Measurements from ENCODE around the gene GABRQ.
"Not testable (repeated sequence)": the region's sequence is repeated elsewhere in the genome, so short reads cannot be mapped to it uniquely, and the experiment has no call there.

GABRQ gene

GRCh38 chrX:152656890-152657289 is 19.2 kb downstream of the GABRQ start:
- no peak for DNase-seq (ENCODE audit: low spot score)
- no peak for FAIRE-seq

GRCh38 chrX:152658302-152658701 is 20.6 kb downstream of the GABRQ start:
- FAIRE-seq (no peak), DNase-seq (ENCODE audit: low spot score) (no peak)

GRCh38 chrX:152663086-152663485 is 25.4 kb downstream of the GABRQ start:
- FAIRE-seq (no peak), DNase-seq (ENCODE audit: low spot score) (no peak)

- FAIRE-seq (no peak), DNase-seq (ENCODE audit: low spot score) (no peak)
Measured at GRCh38 chrX:152674135-152674534, 36.4 kb downstream of the GABRQ start.

- not testable (repeated sequence) for DNase-seq (ENCODE audit: low spot score); FAIRE-seq
Measured at GRCh38 chrX:152674652-152675051, 37.0 kb downstream of the GABRQ start.

GRCh38 chrX:152681012-152681411 is 43.3 kb downstream of the GABRQ start:
- FAIRE-seq; DNase-seq (ENCODE audit: low spot score): not testable (repeated sequence)

GRCh38 chrX:152697952-152698931 is 60.5 kb downstream of the GABRQ start, which contains the start of gene MAGEA3:
MAGEA3 (plus strand) TSS chrX:152698794; CDS start chrX:152700833, 2,039 bp downstream.
- not testable (repeated sequence) for FAIRE-seq; DNase-seq (ENCODE audit: low spot score)

- FAIRE-seq; DNase-seq (ENCODE audit: low spot score): not testable (repeated sequence)
Measured at GRCh38 chrX:152700390-152700789, 62.7 kb downstream of the GABRQ start.

GRCh38 chrX:152706500-152706899 is 68.8 kb downstream of the GABRQ start:
- not testable (repeated sequence) for DNase-seq (ENCODE audit: low spot score); FAIRE-seq

Measured in RCC 7860 (cell line).